K562 (cell line): ENCODE data around the gene ABCF3. TPM values are rescaled to one million over a fixed set of nuclear protein-coding genes. Genes with fewer than 3 reads are reported as not detected.

Experiments
- ATF7 ChIP-seq: fragments of 450-650 bp; IDR thresholded peaks from 2 replicates; pipeline ENCODE4 v1.7.1; 2014; ENCODE audit warnings: mild to moderate bottlenecking, moderate library complexity
- CHCHD3 ChIP-seq: fragments of 250-450 bp; sonication (Bioruptor Pico); IDR thresholded peaks from 2 replicates; pipeline ENCODE4 v2.1.2; 2022; ENCODE audit warnings: mild to moderate bottlenecking
- DACH1 ChIP-seq: fragments of 450-650 bp; IDR thresholded peaks from 2 replicates; pipeline ENCODE4 v1.6.1; 2018; ENCODE audit not compliant: partially characterized antibody
- EZH2 ChIP-seq: IDR thresholded peaks from 2 replicates; pipeline ENCODE4 v1.6.1; 2012; ENCODE audit warnings: low read depth, mild to moderate bottlenecking, inconsistent platforms, low read length, borderline replicate concordance
- GABPB2 ChIP-seq: fragments of 250-450 bp; sonication (Bioruptor Pico); conservative IDR thresholded peaks from 2 replicates; pipeline ENCODE4 v1.5.1; 2021; ENCODE audit warnings: mild to moderate bottlenecking
- KLF1 ChIP-seq: fragments of 450-650 bp; IDR thresholded peaks from 2 replicates; pipeline ENCODE4 v1.6.1; 2016; ENCODE audit warnings: missing genetic modification characterization, missing compliant biosample characterization
- SIRT6 ChIP-seq: IDR thresholded peaks from one replicate; pipeline ENCODE4 v1.6.1; 2012; ENCODE audit warnings: low read depth, mild to moderate bottlenecking, control low read depth, inconsistent platforms, low read length, moderate library complexity
- ZBTB1 ChIP-seq: sonication (generic); formaldehyde crosslinking; IDR thresholded peaks from 2 replicates; pipeline ENCODE4 v1.8.1; 2023; ENCODE audit warnings: missing genetic modification reagents, low read depth, mild to moderate bottlenecking, borderline replicate concordance
- ZFX ChIP-seq: sonication (generic); formaldehyde crosslinking; IDR thresholded peaks from 2 replicates; pipeline ENCODE4 v1.8.0; 2022; ENCODE audit warnings: mild to moderate bottlenecking, missing genetic modification reagents, moderate library complexity
- ZNF263 ChIP-seq: sonication (generic); formaldehyde crosslinking; IDR thresholded peaks from 2 replicates; pipeline ENCODE4 v1.8.0; 2022; ENCODE audit warnings: mild to moderate bottlenecking, missing genetic modification reagents, borderline replicate concordance
- ZNF431 ChIP-seq: sonication (generic); formaldehyde crosslinking; IDR thresholded peaks from 2 replicates; pipeline ENCODE4 v1.8.0; 2022; ENCODE audit warnings: mild to moderate bottlenecking, missing genetic modification reagents
- ZNF444 ChIP-seq: fragments of 250-450 bp; sonication (Bioruptor Pico); IDR thresholded peaks from 2 replicates; pipeline ENCODE4 v1.4.0; 2020; ENCODE audit warnings: mild to moderate bottlenecking, moderate library complexity
- ZNF707 ChIP-seq: fragments of 250-450 bp; sonication (Bioruptor Pico); conservative IDR thresholded peaks from 2 replicates; pipeline ENCODE4 v1.8.0; 2022; ENCODE audit warnings: inconsistent platforms, mild to moderate bottlenecking, moderate library complexity
- polyA plus RNA-seq, 8 experiments: library from polyadenylated mRNA; depleted of rRNA in 4 of 8; stranded (reverse) in 5 of 8; unstranded in 3 of 8; fragments of >200 nt; fragmentation: Nextera tagmentation in 2 of 8; fragmentation: Illumina TruSeq in 1 of 8; extraction: Ambion mirVana in 2 of 8; extraction: Trizol in 1 of 8; gene quantifications; 2 replicates each; pipeline versions ENCODE4 v1.2.1 to v1.2.3, GENCODE V29; 2011 to 2014; ENCODE audit warnings: inconsistent platforms in 1 of 8, missing spikeins in 1 of 8
- total RNA-seq, 7 experiments: library from RNA; depleted of rRNA in 6 of 7; stranded (reverse); fragments of >200 nt in 6 of 7; fragmentation: Illumina TruSeq in 2 of 7; extraction: Trizol in 2 of 7; gene quantifications; 2 replicates each; pipeline versions ENCODE4 v1.2.1 to v1.2.3, GENCODE V29; 2011 to 2021; ENCODE audit warnings: low replicate concordance in 1 of 7
- TF ChIP-seq, protein P1 (sequence below): fragments of 250-450 bp; sonication (Bioruptor Pico); IDR thresholded peaks from 2 replicates; pipeline ENCODE4 v1.4.0; 2020; ENCODE audit warnings: mild to moderate bottlenecking, moderate library complexity, borderline replicate concordance
- TF ChIP-seq, protein P2 (sequence below): fragments of 450-650 bp; IDR thresholded peaks from 2 replicates; pipeline ENCODE4 v1.6.1; 2016; ENCODE audit warnings: antibody characterized with exemption
- TF ChIP-seq, protein P3 (sequence below): sonication (generic); formaldehyde crosslinking; IDR thresholded peaks from 2 replicates; pipeline ENCODE4 v1.8.1; 2023; ENCODE audit warnings: mild to moderate bottlenecking, missing genetic modification reagents
- TF ChIP-seq, protein P4 (sequence below): fragments of 450-650 bp; IDR thresholded peaks from 2 replicates; pipeline ENCODE4 v1.7.1; 2018; ENCODE audit warnings: mild to moderate bottlenecking, low read depth; ENCODE audit not compliant: partially characterized antibody

Gene ABCF3
- total and polyA plus RNA-seq, 9 of the 15 experiments (the other 6 are each of a cell fraction or from before 2014, with no cell fraction given) = 6.7 to 77.9 (median 45.1) TPM

DNA sequence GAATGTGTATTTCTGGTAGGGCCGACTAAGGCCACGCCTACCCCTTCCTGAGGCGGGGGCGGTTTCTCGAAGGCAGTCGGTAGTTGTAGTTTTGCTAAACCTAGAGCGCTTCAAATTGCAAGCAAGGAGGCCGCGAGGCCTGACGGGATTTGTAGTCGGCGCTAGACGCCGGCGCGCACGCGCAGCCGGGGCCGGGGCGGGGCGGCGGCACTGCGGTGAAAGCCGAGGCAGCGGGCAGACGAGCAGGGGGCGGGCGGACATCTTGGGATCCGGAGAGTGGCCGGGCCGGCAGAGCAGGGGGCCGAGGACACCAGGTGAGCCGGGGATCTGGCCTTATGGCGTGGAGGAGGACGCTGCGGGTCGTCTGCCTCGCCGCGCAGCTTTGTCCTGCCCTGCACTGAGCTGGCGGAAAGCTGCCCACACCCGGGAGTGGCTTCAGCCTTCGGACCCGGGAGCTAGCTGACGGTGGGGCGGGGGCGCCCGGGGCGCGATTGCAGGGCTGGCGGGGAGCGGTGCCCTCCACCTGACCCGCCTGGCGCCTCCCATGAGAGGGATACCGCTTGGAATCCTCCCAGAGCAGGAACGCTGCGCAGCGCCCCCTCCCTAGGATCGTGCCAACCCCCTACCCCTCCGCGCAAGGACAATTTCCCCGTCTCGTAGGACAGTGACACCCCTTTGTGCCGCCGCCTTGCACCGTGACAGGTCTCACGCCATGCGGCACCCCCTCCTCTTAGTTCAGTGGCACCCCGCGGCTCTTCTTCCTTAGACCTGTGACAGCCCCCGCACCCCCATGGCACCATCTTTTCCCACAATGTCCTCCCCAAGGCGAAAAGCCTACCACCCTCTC, 11.1 kb upstream of the ABCF3 start, which contains the start of gene AP2M1 (continued):
- TF ChIP-seq ZFX (CRISPR knock-in tag) = peak; percentile 69
- TF ChIP-seq ZNF444 = no peak
- no peak for TF ChIP-seq CHCHD3
- TF ChIP-seq, protein P1, sequence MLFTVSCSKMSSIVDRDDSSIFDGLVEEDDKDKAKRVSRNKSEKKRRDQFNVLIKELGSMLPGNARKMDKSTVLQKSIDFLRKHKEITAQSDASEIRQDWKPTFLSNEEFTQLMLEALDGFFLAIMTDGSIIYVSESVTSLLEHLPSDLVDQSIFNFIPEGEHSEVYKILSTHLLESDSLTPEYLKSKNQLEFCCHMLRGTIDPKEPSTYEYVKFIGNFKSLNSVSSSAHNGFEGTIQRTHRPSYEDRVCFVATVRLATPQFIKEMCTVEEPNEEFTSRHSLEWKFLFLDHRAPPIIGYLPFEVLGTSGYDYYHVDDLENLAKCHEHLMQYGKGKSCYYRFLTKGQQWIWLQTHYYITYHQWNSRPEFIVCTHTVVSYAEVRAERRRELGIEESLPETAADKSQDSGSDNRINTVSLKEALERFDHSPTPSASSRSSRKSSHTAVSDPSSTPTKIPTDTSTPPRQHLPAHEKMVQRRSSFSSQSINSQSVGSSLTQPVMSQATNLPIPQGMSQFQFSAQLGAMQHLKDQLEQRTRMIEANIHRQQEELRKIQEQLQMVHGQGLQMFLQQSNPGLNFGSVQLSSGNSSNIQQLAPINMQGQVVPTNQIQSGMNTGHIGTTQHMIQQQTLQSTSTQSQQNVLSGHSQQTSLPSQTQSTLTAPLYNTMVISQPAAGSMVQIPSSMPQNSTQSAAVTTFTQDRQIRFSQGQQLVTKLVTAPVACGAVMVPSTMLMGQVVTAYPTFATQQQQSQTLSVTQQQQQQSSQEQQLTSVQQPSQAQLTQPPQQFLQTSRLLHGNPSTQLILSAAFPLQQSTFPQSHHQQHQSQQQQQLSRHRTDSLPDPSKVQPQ (CRISPR knock-in tag) = no peak
- TF ChIP-seq ZNF431 (CRISPR knock-in tag) = no peak
- TF ChIP-seq EZH2 = no peak
- TF ChIP-seq, protein P2, sequence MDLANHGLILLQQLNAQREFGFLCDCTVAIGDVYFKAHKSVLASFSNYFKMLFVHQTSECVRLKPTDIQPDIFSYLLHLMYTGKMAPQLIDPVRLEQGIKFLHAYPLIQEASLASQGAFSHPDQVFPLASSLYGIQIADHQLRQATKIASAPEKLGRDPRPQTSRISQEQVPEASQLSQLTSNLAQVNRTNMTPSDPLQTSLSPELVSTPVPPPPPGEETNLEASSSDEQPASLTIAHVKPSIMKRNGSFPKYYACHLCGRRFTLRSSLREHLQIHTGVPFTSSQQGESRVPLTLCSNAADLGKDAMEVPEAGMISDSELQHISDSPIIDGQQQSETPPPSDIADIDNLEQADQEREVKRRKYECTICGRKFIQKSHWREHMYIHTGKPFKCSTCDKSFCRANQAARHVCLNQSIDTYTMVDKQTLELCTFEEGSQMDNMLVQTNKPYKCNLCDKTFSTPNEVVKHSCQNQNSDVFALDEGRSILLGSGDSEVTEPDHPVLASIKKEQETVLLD = no peak
- TF ChIP-seq GABPB2 (CRISPR knock-in tag) = 0 out of 2 replicates have a peak, but pooled peaks have one; percentile 7
- no peak for TF ChIP-seq ZBTB1 (CRISPR knock-in tag)
- no peak for TF ChIP-seq KLF1 (tag)
- peak; percentile 79 for TF ChIP-seq ATF7
- no peak for TF ChIP-seq DACH1
- TF ChIP-seq SIRT6 = no peak
- TF ChIP-seq, protein P3, sequence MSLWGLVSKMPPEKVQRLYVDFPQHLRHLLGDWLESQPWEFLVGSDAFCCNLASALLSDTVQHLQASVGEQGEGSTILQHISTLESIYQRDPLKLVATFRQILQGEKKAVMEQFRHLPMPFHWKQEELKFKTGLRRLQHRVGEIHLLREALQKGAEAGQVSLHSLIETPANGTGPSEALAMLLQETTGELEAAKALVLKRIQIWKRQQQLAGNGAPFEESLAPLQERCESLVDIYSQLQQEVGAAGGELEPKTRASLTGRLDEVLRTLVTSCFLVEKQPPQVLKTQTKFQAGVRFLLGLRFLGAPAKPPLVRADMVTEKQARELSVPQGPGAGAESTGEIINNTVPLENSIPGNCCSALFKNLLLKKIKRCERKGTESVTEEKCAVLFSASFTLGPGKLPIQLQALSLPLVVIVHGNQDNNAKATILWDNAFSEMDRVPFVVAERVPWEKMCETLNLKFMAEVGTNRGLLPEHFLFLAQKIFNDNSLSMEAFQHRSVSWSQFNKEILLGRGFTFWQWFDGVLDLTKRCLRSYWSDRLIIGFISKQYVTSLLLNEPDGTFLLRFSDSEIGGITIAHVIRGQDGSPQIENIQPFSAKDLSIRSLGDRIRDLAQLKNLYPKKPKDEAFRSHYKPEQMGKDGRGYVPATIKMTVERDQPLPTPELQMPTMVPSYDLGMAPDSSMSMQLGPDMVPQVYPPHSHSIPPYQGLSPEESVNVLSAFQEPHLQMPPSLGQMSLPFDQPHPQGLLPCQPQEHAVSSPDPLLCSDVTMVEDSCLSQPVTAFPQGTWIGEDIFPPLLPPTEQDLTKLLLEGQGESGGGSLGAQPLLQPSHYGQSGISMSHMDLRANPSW = peak; percentile 92; the same call in 1 of the 2 replicates
- no peak for TF ChIP-seq ZNF263
- TF ChIP-seq ZNF707 = no peak
- TF ChIP-seq, protein P4, sequence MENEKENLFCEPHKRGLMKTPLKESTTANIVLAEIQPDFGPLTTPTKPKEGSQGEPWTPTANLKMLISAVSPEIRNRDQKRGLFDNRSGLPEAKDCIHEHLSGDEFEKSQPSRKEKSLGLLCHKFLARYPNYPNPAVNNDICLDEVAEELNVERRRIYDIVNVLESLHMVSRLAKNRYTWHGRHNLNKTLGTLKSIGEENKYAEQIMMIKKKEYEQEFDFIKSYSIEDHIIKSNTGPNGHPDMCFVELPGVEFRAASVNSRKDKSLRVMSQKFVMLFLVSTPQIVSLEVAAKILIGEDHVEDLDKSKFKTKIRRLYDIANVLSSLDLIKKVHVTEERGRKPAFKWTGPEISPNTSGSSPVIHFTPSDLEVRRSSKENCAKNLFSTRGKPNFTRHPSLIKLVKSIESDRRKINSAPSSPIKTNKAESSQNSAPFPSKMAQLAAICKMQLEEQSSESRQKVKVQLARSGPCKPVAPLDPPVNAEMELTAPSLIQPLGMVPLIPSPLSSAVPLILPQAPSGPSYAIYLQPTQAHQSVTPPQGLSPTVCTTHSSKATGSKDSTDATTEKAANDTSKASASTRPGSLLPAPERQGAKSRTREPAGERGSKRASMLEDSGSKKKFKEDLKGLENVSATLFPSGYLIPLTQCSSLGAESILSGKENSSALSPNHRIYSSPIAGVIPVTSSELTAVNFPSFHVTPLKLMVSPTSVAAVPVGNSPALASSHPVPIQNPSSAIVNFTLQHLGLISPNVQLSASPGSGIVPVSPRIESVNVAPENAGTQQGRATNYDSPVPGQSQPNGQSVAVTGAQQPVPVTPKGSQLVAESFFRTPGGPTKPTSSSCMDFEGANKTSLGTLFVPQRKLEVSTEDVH = no peak
